ENCODE measurements around the gene DHRS2.

GRCh38 chr14:23612802-23613201, 23.4 kb upstream of the DHRS2 start:
- TF ChIP-seq CTCF (conservative IDR thresholded peaks at IDR 0.05; ENCODE audit: low read depth, low read length) (no peak), EZH2 (IDR thresholded peaks at IDR 0.05; ENCODE audit: borderline replicate concordance, low read depth, low read length, poor library complexity, severe bottlenecking) (no peak)

Measured in A673 (cell line).